ENCODE measurements around the gene ARID3B. TPM values are rescaled to one million over a fixed set of nuclear protein-coding genes. Genes with fewer than 3 reads are reported as not detected.

The ARID3B gene
- total and polyA plus RNA-seq, 2 of the 4 experiments (the other 2 are of a cell fraction): 2.5 to 5.0 TPM

GRCh38 chr15:74619916-74620635 lies 79.1 kb downstream of the ARID3B start:
- 97% methylated on average over 15 of the region's 27 CpGs; no CpG with 5 or more reads in 1 of the 2 experiments for WGBS, 2 experiments (ENCODE audit: extremely low coverage in 2 of 2, insufficient read length in 1 of 2)
- intact Hi-C loops (cut with micrococcal nuclease) (no loop called here), in situ Hi-C loops (cut with MboI; ENCODE audit: low sequenced_read_pairs) (loop anchor here (5.0 kb wide), 1 partner anchor 248 kb away; no protein-coding TSS in a partner anchor), dilution Hi-C loops (cut with HindIII; ENCODE audit: low sequenced_read_pairs, unreplicated experiment) (no loop called here)
- H3K36me3 ChIP-seq (ENCODE audit: control insufficient read depth, insufficient read depth, low read length): peaks cover 60% of the 10 kb centered on the region
- no peak overlapping the region for H3K4me2 ChIP-seq (ENCODE audit: low read depth, low read length)
- H3K9me3 ChIP-seq (ENCODE audit: control insufficient read depth, insufficient read depth, low read length): no peaks in the 10 kb centered on the region
- 0 out of 2 replicates have a peak, but pooled peaks cover 2% of the 10 kb centered on the region for H3K9me1 ChIP-seq (ENCODE audit: insufficient read depth, low read length)
- no peak overlapping the region for H2AK9ac ChIP-seq (replicated peaks; ENCODE audit: low read depth, low read length, poor library complexity)
- no peaks in the 10 kb centered on the region for H3K27me3 ChIP-seq (ENCODE audit: control insufficient read depth, insufficient read depth, low read length)
- BruUV-seq (replicated peaks): no TSS peak
- H3K23ac ChIP-seq (ENCODE audit: low read depth, low read length): no peak overlapping the region
- H4K5ac ChIP-seq (ENCODE audit: low read depth, low read length): no peak overlapping the region
- H2BK120ac ChIP-seq (ENCODE audit: low read depth, low read length): no peak overlapping the region
- peaks cover 90% of the 10 kb centered on the region for H4K20me1 ChIP-seq (ENCODE audit: insufficient read depth, low read length)
- H2BK20ac ChIP-seq (ENCODE audit: low read depth, low read length): no peak overlapping the region
- no peak overlapping the region for H2AK5ac ChIP-seq (ENCODE audit: low read depth, low read length)
- no peak overlapping the region for H2BK5ac ChIP-seq (ENCODE audit: low read depth, low read length, poor library complexity, severe bottlenecking)
- H3K18ac ChIP-seq (ENCODE audit: low read depth, low read length): no peak overlapping the region
- DNase-seq (no peak), ATAC-seq (ENCODE audit: low read depth) (no peak)
- no peak for TF ChIP-seq RFX5 (IDR thresholded peaks at IDR 0.05; ENCODE audit: low read depth, low read length)
- no peak for TF ChIP-seq MXI1 (IDR thresholded peaks at IDR 0.05; ENCODE audit: borderline replicate concordance, low read depth, low read length)
- TF ChIP-seq ELK1 (IDR thresholded peaks at IDR 0.05; ENCODE audit: borderline replicate concordance, low read depth, low read length): no peak
- no peak for TF ChIP-seq USF2 (IDR thresholded peaks at IDR 0.05; ENCODE audit: low read depth, low read length)
- no peak for TF ChIP-seq MAZ (IDR thresholded peaks at IDR 0.05; ENCODE audit: borderline replicate concordance, low read depth, low read length)
- TF ChIP-seq BHLHE40 (IDR thresholded peaks at IDR 0.05; ENCODE audit: low read depth, low read length): no peak
- no peak for TF ChIP-seq CEBPB (IDR thresholded peaks at IDR 0.05; ENCODE audit: low read depth, low read length)
- TF ChIP-seq FOS (IDR thresholded peaks at IDR 0.05; ENCODE audit: low read depth, low read length): no peak
- TF ChIP-seq CHD1 (IDR thresholded peaks at IDR 0.05; ENCODE audit: low read depth, low read length): no peak
- no peak for TF ChIP-seq RCOR1 (IDR thresholded peaks at IDR 0.05; ENCODE audit: insufficient replicate concordance, low read length)
- TF ChIP-seq MAFK (IDR thresholded peaks at IDR 0.05; ENCODE audit: low read depth, low read length): no peak
- no peak for TF ChIP-seq POLR2A (IDR thresholded peaks at IDR 0.05; ENCODE audit: low read depth, low read length)
- no peak for TF ChIP-seq CTCF (conservative IDR thresholded peaks at IDR 0.05; ENCODE audit: low read depth, low read length)
- H3K56ac ChIP-seq (ENCODE audit: extremely low read depth, insufficient read depth, low read length): no peak overlapping the region
- no peak overlapping the region for H3K27ac ChIP-seq (ENCODE audit: insufficient read depth, low read length)
- no peak overlapping the region for H3K4ac ChIP-seq (ENCODE audit: low read depth, low read length)
- no peak overlapping the region for H3K4me3 ChIP-seq (ENCODE audit: insufficient read depth, low read depth, low read length)
- POLR2A ChIA-PET (ENCODE audit: unreplicated experiment): no interaction called here
- peaks cover 6% of the 10 kb centered on the region for H3K4me1 ChIP-seq (ENCODE audit: control insufficient read depth, insufficient read depth, low read length)
- H2AFZ ChIP-seq (replicated peaks; ENCODE audit: low read length, poor library complexity): no peak overlapping the region
- peaks cover 25 to 90% of the 10 kb centered on the region in 2 experiments for H3K79me1 ChIP-seq (ENCODE audit: low read depth in 1 of 2, low read length in 2 of 2)
- no peak overlapping the region for H3K14ac ChIP-seq (replicated peaks; ENCODE audit: low read depth, low read length)
- H4K8ac ChIP-seq (ENCODE audit: low read depth in 2 of 2, low read length in 2 of 2): no peak overlapping the region
- no peak overlapping the region for H4K91ac ChIP-seq (ENCODE audit: insufficient read depth, low read depth, low read length)
- H3K9ac ChIP-seq (ENCODE audit: low read depth, low read length): no peak overlapping the region
- H2BK15ac ChIP-seq (ENCODE audit: low read depth, low read length): no peak overlapping the region
- CTCF ChIA-PET: no interaction called here

Data from IMR-90 (cell line).